A673 (cell line): ENCODE results near the gene PDE6A.

Experiments used
- CTCF ChIP-seq: fragments of 300-800, 200-600 bp; sonication (generic); conservative IDR thresholded peaks from 2 replicates; pipeline ENCODE4 v1.5.1; 2017; ENCODE audit warnings: low read depth, mild to moderate bottlenecking, antibody characterized with exemption, low read length, moderate library complexity, mixed read lengths
- EZH2 ChIP-seq: fragments of 200-600 bp; sonication (generic); IDR thresholded peaks from 2 replicates; pipeline ENCODE4 v1.6.1; 2017; ENCODE audit warnings: borderline replicate concordance, low read depth, mild to moderate bottlenecking, mixed read lengths, antibody characterized with exemption, low read length; ENCODE audit not compliant: poor library complexity, severe bottlenecking

DNA sequence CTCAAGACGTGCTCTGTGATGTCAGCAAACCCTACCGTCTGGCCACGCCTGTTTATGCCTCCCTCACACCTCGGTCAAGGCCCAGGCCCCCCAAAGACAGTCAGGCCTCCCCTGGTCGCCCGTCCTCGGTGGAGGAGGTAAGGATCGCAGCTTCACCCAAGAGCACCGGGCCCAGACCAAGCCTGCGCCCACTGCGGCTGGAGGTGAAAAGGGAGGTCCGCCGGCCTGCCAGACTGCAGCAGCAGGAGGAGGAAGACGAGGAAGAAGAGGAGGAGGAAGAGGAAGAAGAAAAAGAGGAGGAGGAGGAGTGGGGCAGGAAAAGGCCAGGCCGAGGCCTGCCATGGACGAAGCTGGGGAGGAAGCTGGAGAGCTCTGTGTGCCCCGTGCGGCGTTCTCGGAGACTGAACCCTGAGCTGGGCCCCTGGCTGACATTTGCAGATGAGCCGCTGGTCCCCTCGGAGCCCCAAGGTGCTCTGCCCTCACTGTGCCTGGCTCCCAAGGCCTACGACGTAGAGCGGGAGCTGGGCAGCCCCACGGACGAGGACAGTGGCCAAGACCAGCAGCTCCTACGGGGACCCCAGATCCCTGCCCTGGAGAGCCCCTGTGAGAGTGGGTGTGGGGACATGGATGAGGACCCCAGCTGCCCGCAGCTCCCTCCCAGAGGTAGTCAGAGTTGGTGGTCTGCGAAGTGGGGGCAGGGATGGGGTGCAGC is 111.3 kb downstream of the PDE6A start:
- TF ChIP-seq CTCF (no peak), EZH2 (no peak)
